HG02623 (cell line): ENCODE measurements around the gene GPR153.

Experiments
- ATAC-seq: cut with Tn5 transposase; IDR thresholded peaks from one replicate; pipeline ENCODE4 v1.9.1; 2021; ENCODE audit warnings: moderate library complexity; ENCODE audit not compliant: unreplicated experiment

GPR153 gene

DNA sequence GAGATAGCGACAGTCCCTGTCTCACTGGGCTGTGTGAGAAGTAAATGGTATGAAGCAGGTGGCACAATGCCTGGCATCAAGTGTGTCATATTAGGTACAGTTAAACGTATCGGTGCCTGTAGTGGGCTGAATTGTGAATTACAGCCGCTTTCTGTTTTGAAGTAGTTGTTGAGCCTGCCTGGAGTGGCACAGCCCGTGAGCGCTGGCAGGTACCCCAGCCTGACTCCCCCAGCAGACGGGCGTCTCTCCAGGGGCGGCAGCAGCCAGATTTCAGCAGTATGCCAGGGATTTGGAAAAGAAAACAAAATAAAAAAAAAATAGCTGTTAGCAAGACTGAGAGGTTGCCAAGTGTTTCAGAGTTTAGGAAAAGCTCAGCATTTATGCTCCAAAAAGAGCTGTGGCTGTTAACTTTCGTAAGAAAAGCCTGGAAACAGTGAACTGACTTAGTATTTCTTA lies 26.6 kb upstream of the GPR153 start:
- ATAC-seq, result no peak

DNA sequence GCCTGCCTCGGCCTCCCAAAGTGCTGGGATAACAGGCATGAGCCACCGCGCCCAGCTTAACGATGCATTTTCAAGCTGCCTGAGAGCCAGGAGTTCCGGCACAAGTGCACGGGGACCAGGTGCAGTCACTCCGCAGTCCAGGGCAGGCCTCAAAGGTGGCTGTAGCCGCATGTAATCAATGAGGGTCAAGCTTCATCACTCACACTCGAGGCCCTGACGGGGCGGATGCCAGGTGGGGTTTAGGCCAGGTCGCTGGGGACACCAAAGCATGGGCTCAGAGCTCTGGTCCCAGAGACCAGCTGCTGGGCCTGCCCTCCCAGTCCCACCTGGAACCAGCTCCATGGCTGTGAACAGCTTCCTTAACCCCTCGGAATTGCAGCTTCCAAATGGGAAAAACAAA lies 26.1 kb upstream of the GPR153 start:
- no peak for ATAC-seq

DNA sequence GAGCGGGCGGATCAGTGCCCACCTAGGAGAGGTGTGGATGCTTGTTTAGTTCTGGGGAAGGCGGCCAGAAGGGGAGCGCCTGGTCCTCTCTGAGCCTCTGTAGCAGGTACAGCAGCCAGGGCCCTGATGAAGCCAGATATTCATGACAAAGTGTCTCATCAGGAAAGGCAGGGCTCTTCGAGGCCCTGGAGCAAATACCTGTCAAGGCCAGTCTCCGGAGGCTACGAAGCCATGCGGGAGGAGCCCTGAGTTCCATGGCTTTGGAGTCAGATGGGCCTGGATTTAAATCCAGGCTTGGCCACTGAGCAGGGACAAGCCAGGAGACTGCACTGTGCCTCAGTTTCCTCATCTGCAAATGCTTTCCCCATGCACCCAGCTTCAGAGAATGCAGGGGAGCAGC lies 25.4 kb upstream of the GPR153 start:
- ATAC-seq, result no peak

DNA sequence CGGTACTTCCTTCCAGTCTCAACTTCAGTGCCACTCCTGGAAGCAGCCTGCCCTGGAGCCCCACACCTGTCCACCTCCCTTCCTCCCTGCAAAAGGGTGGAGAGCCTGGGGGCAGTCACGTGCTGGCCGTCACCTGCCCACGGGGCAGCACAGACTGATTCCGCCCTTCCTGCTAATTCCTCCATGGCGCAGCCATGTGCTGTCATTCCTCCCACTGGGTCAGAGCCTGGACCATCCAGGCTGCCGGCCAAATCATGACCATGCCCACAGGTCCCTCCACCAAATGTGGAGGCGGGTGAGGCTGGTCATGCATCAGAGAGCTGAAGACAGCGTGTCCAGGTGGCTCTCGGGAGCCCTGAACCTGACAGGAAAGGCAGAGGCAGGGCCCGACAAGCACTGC lies 24.4 kb upstream of the GPR153 start:
- ATAC-seq, result no peak

DNA sequence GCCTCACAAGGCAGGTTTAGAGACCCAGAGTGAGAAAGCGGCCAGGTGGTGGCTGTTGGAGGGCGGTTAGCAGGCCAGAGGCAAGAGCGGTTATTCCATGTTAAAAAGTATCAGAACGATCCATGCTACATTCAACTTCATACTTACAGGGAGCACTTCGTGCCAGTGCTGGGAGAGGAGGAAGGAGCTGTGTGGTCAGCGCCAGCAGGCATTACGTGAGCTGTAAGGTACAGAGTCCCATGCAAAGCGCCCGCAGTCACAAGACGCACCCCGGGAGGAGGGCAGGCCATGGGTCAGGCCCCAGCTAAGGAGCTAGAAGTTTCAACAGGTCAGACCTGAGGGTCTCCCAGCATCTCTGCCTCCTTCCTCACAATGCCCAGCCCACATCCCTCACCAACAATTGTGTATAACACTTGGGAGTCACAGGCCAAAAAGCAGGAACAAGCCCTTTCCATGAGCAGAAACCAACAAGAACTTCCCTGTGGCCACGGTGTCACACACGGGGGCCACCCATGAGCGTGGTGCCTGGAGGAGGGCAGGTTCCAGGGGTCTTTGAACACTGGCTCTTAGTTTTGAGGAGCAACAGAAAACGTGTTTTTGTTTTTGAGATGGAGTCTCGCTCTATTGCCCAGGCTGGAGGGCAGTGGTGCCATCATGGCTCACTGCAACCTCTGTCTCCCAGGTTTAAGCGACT lies 21.8 kb upstream of the GPR153 start:
- ATAC-seq, result no peak

DNA sequence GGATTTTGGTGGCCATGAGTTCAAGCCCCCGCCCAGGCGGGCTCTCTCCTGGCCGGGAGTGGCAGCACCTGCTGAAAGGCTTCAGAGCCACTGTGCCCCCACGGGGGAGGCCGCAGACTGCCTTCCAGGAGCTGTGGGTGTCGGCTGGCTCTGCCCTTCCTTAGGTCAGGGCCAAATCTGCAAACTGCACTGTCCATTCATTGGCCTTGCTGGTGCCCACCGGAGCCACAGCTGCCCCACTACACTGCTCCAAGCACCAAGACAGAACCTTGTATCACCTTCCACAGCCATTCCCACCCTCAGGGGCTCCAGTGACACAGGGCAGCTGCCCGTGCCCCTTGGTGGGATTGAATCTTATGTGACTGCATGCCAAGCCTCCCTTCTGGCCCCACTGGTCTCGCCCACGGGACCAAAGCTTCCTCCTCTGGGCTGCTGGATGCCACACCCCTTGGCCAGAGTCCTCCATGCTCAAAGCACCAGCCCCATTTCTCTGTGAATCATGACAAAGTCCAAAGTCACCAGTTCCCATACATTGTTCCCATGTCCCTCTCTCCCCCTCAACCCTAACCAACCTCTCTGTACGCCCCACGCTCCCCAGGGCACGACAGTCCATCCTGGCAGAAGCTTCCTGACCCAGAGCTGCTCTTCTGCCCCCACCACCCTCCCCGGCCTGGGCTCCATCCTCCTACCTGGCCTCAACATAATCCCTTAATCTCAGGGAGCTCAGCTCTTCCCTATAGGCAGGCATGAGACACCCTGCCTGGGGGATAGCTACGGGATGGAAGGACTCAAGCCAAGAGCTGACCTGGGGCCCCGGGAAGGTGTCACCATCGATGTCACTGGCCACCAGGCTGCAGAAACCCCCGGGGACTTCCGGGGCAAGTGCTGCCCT lies 20.9 kb upstream of the GPR153 start:
- ATAC-seq, result no peak

DNA sequence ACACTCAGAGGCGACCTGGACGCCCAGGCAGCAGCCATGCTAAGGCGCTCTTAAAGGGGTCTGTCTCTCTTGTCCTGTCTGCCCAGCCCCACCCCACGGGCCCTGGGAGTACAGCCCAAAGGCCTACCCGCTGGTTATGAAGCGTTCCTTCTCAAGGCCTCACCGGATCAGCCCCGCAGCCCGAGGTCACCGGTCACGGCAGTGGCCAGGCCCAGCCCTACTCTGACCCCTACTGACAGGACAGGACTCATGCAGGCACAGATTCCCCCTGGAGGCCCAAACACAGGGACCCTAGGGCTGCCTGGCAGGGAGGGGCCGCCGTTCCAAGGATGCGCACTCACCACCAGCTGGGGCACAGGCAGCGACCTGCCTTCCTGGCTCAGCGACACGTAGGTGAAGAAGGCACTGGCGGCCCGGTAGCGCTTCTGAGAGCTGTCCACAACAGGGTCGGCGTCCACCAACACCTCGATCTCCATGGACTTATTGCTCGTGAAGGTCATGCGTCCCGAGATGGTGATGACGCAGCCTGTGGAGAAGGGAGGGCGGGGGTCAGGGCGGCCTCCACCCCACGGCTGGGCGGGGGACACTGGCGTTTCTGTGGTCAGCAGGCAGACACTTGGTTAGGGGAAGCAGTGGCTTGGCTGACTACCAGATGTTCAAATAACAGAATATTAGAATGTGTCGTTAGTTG lies 20.0 kb upstream of the GPR153 start:
- ATAC-seq, result no peak

DNA sequence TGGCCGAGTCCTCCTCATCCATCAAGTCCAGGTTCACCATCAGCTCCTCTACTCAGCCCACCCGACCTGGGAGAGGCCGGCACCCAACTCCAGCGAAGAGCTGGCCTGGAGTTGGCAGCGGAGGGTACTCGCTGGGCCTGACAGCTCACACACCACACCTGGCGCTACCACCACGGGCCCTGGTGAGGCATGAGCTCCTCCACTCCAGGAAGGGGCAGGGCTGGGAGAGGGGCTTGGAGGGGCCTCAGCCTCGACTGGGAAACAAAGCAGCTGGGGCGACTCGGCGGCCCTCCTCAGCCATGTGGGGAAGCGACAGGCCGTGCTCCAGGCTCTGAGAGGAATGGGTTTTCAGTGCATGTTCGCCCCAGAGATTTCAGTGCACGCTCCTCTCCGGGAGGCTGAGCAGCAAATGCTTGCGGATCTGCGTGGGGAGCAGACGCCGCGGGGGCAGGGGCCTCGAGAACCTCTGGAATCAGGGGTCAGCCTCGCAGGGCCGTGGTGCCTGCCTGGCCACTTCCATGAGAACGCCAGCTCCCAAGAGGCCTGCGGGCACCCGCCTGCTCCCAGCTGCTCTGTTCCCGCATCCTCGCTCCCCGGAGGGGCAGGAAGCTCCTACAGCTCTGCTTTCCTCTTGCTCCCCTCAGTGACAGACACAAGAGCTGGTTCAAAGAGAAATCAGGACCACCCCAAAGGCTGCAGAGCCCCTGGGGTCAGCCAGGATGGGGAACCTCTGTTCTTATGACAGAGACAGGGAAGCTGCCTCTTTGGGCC lies 18.9 kb upstream of the GPR153 start:
- no peak for ATAC-seq

DNA sequence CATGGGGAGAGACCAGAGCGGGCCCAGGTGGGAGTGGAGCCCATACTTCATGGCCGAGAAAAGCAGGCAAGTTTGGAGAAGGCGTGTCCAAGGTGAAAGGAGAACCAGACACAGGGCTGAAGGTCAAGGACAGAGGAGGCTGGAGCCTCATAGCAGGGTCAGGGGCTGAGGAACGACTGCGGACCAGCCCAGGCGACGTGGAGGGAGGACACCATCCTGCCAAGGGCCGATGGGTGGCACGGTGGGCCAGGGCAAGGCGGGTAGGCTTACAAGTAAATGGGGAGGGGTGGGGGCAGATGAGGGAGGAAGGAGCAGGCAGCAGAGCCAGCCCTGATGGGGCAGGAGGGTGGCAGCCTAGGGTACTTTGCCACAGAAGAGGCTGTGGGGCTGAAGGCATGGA lies 18.2 kb upstream of the GPR153 start:
- ATAC-seq, result no peak

DNA sequence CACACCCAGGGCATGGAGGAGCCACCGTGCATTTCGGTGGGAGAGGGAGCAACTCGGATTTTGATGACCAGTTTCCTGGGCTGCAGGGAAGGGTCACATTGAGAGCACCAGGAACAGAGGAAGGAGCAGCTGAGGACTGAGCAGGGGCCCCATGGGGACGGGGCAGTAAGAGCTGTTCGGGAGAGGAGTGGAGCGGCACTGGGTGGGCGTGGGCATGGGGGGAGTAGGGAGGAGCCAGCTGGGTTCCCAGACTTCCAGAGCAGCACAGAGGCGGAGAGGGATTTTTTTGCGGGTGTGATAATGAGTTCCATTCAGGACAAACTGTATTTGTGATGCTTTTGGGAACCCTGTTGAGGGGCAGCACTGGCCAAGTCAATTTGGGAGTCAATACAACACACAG lies 17.4 kb upstream of the GPR153 start:
- no peak for ATAC-seq

DNA sequence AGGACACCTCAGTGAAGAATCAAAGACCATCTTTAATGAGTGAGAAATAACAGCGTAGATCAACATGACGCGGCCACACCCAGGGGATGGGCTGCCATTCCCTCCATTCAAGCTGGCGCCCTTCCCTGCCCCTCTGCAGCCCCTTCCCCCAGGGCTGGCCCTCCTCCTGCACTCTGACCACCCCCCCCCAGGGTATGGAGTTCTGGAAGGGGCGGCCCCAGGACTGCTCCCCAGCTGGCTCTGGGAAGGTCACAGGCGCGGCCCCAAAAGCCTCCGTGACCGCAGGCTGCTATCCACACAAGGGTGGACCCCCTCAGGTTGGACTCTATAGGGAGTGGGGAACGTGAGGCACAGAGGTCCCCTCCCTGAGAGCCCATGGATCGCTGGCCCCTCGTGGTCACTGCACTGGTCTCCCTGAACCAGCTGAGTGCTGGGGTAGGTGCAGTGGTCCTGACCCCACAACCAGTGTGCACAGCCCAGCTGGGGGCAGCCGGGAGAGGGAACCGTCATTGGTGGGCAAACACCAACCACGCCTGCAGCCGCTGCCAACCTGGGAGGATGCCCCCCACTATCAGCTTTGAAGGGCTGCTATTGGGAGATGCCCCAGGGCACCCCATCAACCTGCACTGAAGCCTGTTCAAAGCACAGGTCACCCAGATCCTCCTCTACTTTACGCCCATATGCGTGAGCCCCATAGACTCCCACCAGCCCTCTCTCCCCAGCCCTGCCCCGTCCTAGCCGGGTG lies 16.1 kb upstream of the GPR153 start:
- no peak for ATAC-seq

DNA sequence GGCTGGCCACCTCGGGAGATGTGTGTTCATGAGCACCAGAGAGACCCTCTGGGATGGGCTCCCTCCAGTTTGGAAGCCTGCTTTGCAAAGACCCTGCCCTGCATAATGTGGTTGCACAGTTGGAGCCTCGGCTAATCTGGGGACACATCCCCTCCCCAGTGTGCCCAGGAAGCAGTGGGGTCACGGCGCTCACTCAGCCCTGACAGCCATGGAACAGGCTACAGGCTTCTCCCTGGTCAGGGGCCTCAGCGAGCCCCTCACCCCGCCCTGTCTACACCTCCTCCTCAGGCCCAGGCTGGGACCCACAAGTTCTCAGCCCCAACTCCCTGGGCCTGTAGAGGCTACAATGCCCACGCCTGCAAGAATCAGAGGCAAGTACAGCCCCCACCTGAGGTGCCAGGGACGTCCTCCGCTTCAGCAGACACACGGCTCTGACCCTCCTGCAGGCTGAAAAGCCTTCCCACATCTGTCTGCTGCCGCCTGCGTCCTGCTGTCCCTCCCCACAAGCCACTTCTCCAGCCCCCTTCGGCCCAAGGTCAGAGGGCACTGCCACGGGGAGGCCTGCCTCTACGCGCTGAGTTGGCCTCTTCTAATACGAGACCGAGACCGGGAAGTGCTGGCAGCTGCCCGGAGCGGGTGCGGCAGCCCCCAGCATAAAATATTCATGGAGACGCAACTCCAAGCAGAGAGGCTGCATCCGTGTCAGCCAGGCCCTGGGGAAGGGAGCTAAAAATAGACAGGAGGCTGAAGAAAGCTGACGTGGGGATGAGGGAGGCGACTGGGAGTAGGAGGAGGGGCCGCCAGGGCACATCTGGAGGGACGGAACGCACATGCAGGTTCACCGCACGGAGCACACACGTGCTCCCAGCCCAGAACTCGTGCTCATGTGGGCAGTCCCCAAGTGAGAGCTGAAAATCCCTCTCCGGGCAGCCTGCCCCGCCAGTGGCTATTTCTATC lies 15.2 kb upstream of the GPR153 start:
- no peak for ATAC-seq

DNA sequence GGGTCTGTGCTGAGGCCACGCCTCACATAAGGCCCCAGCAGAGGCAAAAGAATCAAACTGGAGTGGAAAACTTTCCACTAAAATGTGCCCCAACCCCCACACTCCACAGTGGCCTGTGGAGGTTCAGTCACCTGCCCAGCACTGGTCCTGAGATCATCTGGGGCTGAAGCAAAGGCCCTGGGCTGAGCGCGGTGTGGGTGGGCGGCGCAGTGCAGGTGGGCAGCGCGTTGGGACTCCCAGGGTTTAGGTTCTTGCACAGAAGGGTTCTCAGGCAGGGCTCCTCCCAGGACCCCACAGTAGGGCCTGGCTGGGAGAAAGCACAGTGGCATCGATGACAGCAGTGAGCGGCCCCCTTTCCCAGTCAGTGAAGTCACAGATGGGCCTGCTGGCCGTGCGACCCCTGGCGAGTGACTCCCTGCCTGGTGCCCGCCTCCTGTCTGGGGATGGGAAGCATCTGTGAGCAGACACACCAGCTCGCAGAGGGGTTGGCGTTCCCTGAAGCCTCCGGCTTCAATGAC lies 13.8 kb upstream of the GPR153 start:
- ATAC-seq, result no peak

DNA sequence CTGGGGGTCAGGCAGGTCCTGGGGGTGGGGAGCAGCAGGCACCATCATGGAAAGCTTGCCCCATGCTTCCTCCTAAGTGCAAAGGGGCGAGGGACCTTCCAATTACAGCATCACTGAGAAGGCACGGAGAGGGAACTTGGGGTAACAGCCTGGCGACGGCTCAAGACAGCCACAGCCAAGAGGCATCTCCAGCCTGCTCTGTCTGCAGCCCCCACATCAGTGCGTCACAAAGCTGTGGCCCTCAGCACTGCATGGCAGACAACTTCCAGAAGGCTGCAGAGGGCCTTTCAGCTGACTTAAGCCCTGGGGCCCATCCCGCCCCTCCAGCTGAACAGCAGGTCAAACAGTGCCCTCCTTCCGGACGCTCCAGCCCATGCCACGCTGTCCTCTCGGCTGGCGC lies 13.2 kb upstream of the GPR153 start:
- no peak for ATAC-seq

DNA sequence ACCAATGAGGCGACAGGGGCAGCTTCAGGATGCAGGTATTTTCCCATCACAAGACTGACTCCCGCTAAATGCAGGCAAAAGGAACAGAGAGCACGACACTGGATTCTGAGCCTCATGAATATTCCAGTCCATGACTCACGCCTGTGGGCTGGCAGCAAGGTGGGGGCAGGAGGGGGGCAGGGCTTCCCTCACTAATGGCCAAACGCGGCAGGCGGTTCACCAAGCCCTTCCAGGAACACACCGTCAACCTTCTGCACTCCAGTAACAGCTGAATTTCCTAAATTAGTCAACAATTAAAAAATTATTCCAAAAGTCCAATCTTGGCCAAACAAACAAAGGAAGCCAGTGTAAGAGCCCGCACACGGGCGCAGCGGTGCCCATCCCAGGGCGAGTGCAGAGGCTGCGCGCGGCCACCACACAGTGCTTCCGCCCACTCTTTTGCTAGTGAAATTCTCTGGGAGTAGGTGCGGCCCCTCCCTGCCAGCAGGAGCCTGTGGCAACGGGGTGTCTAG lies 12.5 kb upstream of the GPR153 start:
- no peak for ATAC-seq

DNA sequence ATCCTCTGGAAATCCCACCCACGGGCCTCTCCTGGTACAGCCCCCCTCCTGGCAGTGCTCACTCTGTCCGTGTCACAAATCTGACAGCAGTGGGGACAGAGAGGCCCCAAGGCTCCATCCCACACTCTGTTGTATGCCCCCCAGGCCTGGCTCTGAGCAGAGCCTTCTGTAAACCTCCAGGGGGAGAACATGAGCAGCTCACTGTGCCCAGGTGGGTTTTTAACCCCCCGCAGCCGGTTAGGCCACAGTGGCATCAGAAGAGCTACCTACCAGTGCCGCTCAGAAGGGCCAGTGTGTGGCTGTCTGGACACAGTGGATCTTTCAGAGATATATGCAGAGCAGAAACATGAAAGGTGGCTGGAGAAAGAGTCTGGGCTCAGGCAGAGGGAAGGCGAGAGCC lies 12.0 kb upstream of the GPR153 start:
- no peak for ATAC-seq

DNA sequence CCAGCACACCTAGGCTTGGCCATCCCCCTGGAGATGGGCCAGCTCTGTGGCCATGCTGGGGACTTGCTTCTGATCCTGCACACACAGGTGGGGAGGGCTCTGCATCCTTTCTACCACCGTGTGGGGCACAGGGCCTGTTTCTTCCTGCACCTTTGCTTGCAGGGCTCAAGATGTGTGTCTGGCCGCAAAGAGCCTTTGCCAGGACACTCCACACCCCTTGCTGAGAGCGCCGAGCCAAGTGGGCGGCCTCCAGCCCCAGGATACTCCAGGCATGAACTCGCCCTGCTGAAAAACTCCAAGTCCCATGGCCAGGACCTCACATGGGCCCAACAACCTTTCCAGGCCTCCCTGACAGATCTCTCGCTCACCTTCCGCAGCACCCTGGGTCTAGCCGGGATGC lies 11.6 kb upstream of the GPR153 start:
- no peak for ATAC-seq

DNA sequence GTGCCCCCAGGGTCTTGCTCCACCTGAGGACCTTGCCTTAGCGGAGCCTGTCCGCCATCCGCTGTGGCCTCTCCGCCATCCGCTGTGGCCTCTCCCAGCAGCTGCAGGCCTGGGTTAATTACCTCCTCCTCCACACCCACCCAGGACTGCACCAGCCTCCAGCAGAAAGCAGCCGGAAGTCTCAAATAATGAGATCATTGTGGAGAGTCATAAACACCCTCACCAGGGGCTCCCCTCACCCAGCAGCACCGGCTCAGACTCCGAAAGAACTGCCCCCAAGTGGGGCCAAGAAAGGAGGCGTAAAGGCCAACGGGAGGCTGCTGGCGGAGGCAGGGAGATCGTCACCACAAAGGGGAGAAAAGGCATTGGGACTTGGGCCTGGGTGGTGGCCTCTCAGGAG lies 10.7 kb upstream of the GPR153 start:
- ATAC-seq, result no peak

DNA sequence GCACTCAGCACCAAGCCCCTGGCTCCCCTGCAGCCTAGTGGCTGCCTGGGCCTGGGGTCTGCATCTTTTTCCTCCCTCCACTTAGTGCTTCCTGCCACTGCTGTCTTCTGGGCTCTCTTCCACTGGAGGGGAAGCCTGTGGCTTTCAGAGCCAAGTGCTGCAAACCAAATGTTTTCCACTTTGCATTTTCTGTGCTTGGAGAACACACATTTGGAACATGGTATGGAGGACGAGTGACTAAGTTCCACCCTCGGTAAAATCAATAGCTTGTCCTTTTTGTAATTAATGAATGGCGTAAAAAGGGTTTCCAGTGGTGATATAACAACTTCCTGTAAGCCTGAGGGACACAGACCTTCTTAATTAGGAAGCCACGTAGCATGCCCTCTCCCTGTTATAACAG lies 10.1 kb upstream of the GPR153 start:
- ATAC-seq, result no peak
